ENCODE data around the gene STIM1. TPM values are rescaled to one million over a fixed set of nuclear protein-coding genes. Genes with fewer than 3 reads are reported as not detected.

STIM1 gene
- total RNA-seq, 1 donor = 57.9 TPM

GRCh38 chr11:4066910-4067309 lies 211.4 kb downstream of the STIM1 start:
- no peaks in the 10 kb centered on the region for H3K9me3 ChIP-seq (ENCODE audit: low read depth, low read length)
- no peaks in the 10 kb centered on the region for H3K79me2 ChIP-seq (ENCODE audit: insufficient read depth, low read length)
- no peak overlapping the region for H2AFZ ChIP-seq (ENCODE audit: low read length)
- no peak overlapping the region for H3K4me3 ChIP-seq (ENCODE audit: insufficient read depth, low read length)
- no peak for DNase-seq (ENCODE audit: insufficient read length, low spot score, missing footprints)
- H3K4me1 ChIP-seq (ENCODE audit: insufficient read depth, low read length) = peaks cover 20% of the 10 kb centered on the region
- no peaks in the 10 kb centered on the region for H4K20me1 ChIP-seq (ENCODE audit: insufficient read depth, low read length)
- H3K27me3 ChIP-seq (ENCODE audit: insufficient read depth, low read length) = no peaks in the 10 kb centered on the region
- no peak for TF ChIP-seq CTCF (IDR thresholded peaks at IDR 0.05; ENCODE audit: extremely low read depth, low read depth, low read length)
- H3K36me3 ChIP-seq (ENCODE audit: insufficient read depth, low read length) = no peaks in the 10 kb centered on the region
- no peak overlapping the region for H3K4me2 ChIP-seq (ENCODE audit: insufficient read depth, low read length)
- H3K27ac ChIP-seq (ENCODE audit: low read depth, low read length) = no peak overlapping the region

GRCh38 chr11:4068962-4069361 lies 213.5 kb downstream of the STIM1 start:
- Histone ChIP-seq H3K9me3 (ENCODE audit: low read depth, low read length) (no peaks in the 10 kb centered on the region), H3K27ac (ENCODE audit: low read depth, low read length) (no peak overlapping the region), H3K79me2 (ENCODE audit: insufficient read depth, low read length) (no peaks in the 10 kb centered on the region), H3K4me2 (ENCODE audit: insufficient read depth, low read length) (no peak overlapping the region), H3K36me3 (ENCODE audit: insufficient read depth, low read length) (no peaks in the 10 kb centered on the region), H4K20me1 (ENCODE audit: insufficient read depth, low read length) (no peaks in the 10 kb centered on the region), H3K4me1 (ENCODE audit: insufficient read depth, low read length) (peaks cover 6% of the 10 kb centered on the region), H3K4me3 (ENCODE audit: insufficient read depth, low read length) (no peak overlapping the region), H2AFZ (ENCODE audit: low read length) (no peak overlapping the region), H3K27me3 (ENCODE audit: insufficient read depth, low read length) (no peaks in the 10 kb centered on the region)
- no peak for TF ChIP-seq CTCF (IDR thresholded peaks at IDR 0.05; ENCODE audit: extremely low read depth, low read depth, low read length)
- DNase-seq (ENCODE audit: insufficient read length, low spot score, missing footprints) = peak; percentile 46

- H3K27ac ChIP-seq (ENCODE audit: low read depth, low read length) = no peak overlapping the region
Observed at GRCh38 chr11:4071325-4071724, 215.9 kb downstream of the STIM1 start.

GRCh38 chr11:4071914-4072313 lies 216.4 kb downstream of the STIM1 start:
- no peak for DNase-seq (ENCODE audit: insufficient read length, low spot score, missing footprints)
- H3K9me3 ChIP-seq (ENCODE audit: low read depth, low read length) = no peaks in the 10 kb centered on the region
- H3K27ac ChIP-seq (ENCODE audit: low read depth, low read length) = no peak overlapping the region
- no peak overlapping the region for H3K4me2 ChIP-seq (ENCODE audit: insufficient read depth, low read length)
- no peaks in the 10 kb centered on the region for H3K79me2 ChIP-seq (ENCODE audit: insufficient read depth, low read length)
- no peaks in the 10 kb centered on the region for H3K36me3 ChIP-seq (ENCODE audit: insufficient read depth, low read length)
- H3K4me1 ChIP-seq (ENCODE audit: insufficient read depth, low read length) = no peaks in the 10 kb centered on the region
- no peak for TF ChIP-seq CTCF (IDR thresholded peaks at IDR 0.05; ENCODE audit: extremely low read depth, low read depth, low read length)
- no peaks in the 10 kb centered on the region for H4K20me1 ChIP-seq (ENCODE audit: insufficient read depth, low read length)
- no peak overlapping the region for H2AFZ ChIP-seq (ENCODE audit: low read length)
- no peaks in the 10 kb centered on the region for H3K27me3 ChIP-seq (ENCODE audit: insufficient read depth, low read length)
- no peak overlapping the region for H3K4me3 ChIP-seq (ENCODE audit: insufficient read depth, low read length)

More at GRCh38 chr11:4071325-4071724, 215.9 kb downstream of the STIM1 start:
- Histone ChIP-seq H3K4me3 (ENCODE audit: insufficient read depth, low read length) (no peak overlapping the region), H3K79me2 (ENCODE audit: insufficient read depth, low read length) (no peaks in the 10 kb centered on the region), H3K9me3 (ENCODE audit: low read depth, low read length) (no peaks in the 10 kb centered on the region), H2AFZ (ENCODE audit: low read length) (no peak overlapping the region), H3K36me3 (ENCODE audit: insufficient read depth, low read length) (no peaks in the 10 kb centered on the region), H4K20me1 (ENCODE audit: insufficient read depth, low read length) (no peaks in the 10 kb centered on the region), H3K4me1 (ENCODE audit: insufficient read depth, low read length) (no peaks in the 10 kb centered on the region), H3K27me3 (ENCODE audit: insufficient read depth, low read length) (no peaks in the 10 kb centered on the region), H3K4me2 (ENCODE audit: insufficient read depth, low read length) (no peak overlapping the region)
- no peak for DNase-seq (ENCODE audit: insufficient read length, low spot score, missing footprints)
- TF ChIP-seq CTCF (IDR thresholded peaks at IDR 0.05; ENCODE audit: extremely low read depth, low read depth, low read length) = no peak

All from osteoblast (primary cell).